Measurements from ENCODE around the gene TMEM97. TPM values are rescaled to one million over a fixed set of nuclear protein-coding genes. Genes with fewer than 3 reads are reported as not detected.
"Not testable (repeated sequence)": the region's sequence is repeated elsewhere in the genome, so short reads cannot be mapped to it uniquely, and the experiment has no call there.

Gene TMEM97
- total RNA-seq, 2 donors from 2014 or later = 3.2 to 3.4 TPM

DNA sequence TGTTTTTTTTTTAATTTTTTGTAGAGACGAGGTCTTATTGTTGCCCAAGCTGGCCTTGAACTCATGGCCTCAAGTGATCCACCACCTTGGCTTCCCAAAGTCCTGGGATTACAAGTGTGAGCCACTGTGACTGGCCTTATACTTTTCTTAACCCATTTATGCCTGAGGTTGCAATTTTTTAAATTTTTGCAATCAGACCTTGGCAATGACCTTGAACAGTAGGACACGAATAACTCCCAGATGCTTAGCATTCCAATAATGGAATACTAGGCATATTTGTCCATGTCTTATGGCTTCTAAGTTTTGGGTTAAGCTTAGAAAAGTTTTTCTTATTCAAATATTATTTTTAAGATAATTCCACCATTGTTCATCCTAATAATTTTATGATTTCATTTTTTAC, 28.3 kb upstream of the TMEM97 start:
- Histone ChIP-seq H3K4me3 (no peak overlapping the region), H3K36me3 (no peaks in the 10 kb centered on the region), H3K27me3 (no peaks in the 10 kb centered on the region), H3K4me1 (no peaks in the 10 kb centered on the region), H3K27ac (no peak overlapping the region), H3K9me3 (no peaks in the 10 kb centered on the region)
- no peak for DNase-seq (ENCODE audit: low spot score)
- TF ChIP-seq, protein P1, sequence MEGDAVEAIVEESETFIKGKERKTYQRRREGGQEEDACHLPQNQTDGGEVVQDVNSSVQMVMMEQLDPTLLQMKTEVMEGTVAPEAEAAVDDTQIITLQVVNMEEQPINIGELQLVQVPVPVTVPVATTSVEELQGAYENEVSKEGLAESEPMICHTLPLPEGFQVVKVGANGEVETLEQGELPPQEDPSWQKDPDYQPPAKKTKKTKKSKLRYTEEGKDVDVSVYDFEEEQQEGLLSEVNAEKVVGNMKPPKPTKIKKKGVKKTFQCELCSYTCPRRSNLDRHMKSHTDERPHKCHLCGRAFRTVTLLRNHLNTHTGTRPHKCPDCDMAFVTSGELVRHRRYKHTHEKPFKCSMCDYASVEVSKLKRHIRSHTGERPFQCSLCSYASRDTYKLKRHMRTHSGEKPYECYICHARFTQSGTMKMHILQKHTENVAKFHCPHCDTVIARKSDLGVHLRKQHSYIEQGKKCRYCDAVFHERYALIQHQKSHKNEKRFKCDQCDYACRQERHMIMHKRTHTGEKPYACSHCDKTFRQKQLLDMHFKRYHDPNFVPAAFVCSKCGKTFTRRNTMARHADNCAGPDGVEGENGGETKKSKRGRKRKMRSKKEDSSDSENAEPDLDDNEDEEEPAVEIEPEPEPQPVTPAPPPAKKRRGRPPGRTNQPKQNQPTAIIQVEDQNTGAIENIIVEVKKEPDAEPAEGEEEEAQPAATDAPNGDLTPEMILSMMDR (IDR thresholded peaks at IDR 0.05) = no peak

- H3K27ac ChIP-seq = no peak overlapping the region
- H3K4me3 ChIP-seq = no peak overlapping the region
- H3K9me3 ChIP-seq = no peaks in the 10 kb centered on the region
- TF ChIP-seq, protein P1 (IDR thresholded peaks at IDR 0.05) = no peak
- no peaks in the 10 kb centered on the region for H3K27me3 ChIP-seq
- no peaks in the 10 kb centered on the region for H3K36me3 ChIP-seq
- no peak for DNase-seq (ENCODE audit: low spot score)
- H3K4me1 ChIP-seq = no peaks in the 10 kb centered on the region
Measured at GRCh38 chr17:28291780-28292330, 27.1 kb upstream of the TMEM97 start.

DNA sequence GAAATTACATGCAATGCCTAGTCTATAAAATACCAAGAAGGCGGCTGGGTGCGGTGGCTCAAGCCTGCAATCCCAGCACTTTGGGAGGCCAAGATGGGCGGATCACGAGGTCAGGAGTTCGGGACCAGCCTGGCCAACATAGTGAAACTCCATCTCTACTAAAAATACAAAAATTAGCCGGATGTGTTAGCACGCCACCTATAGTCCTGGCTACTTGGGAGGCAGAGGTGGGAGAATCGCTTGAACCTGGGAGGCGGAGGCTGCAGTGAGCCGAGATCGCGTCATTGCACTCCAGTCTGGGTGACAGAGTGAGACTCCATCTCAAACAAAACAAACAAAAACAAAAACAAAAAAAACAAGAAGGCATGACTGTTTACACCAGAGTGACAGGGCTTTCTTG, 26.1 kb upstream of the TMEM97 start:
- H3K27ac ChIP-seq; H3K4me1 ChIP-seq; DNase-seq (ENCODE audit: low spot score); H3K36me3 ChIP-seq; H3K4me3 ChIP-seq; H3K9me3 ChIP-seq; H3K27me3 ChIP-seq: not testable (repeated sequence)

GRCh38 chr17:28293994-28294393, 25.0 kb upstream of the TMEM97 start:
- Histone ChIP-seq H3K4me1 (no peaks in the 10 kb centered on the region), H3K27ac (no peak overlapping the region), H3K27me3 (no peaks in the 10 kb centered on the region), H3K9me3 (no peaks in the 10 kb centered on the region), H3K36me3 (no peaks in the 10 kb centered on the region), H3K4me3 (no peak overlapping the region)
- TF ChIP-seq, protein P1 (IDR thresholded peaks at IDR 0.05) = no peak
- no peak for DNase-seq (ENCODE audit: low spot score)

GRCh38 chr17:28295677-28296578, 23.1 kb upstream of the TMEM97 start:
- Histone ChIP-seq H3K36me3 (no peaks in the 10 kb centered on the region), H3K27ac (no peak overlapping the region), H3K4me3 (no peak overlapping the region), H3K27me3 (no peaks in the 10 kb centered on the region), H3K9me3 (no peaks in the 10 kb centered on the region), H3K4me1 (no peaks in the 10 kb centered on the region)
- TF ChIP-seq, protein P1 (IDR thresholded peaks at IDR 0.05) = no peak
- no peak for DNase-seq (ENCODE audit: low spot score)

DNA sequence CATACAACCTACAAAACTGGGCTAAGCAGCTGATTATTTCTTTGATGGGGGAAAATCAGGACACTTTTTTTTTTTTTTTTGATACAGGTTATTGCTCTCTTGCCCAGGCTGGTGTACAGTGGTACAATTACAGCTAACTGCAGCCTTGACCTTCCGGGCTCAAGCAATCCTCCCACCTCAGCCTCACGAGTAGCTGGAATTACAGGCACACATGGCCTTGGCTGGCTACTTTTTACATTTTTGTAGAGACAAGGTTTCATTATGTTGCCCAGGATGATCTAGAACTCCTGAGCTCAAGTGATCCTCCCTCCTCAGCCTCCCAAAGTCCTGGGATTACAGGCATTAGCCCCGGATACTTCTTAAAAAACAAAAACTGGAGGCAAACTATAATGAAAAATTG, 20.6 kb upstream of the TMEM97 start:
- no peaks in the 10 kb centered on the region for H3K36me3 ChIP-seq
- DNase-seq (ENCODE audit: low spot score) = no peak
- no peak overlapping the region for H3K27ac ChIP-seq
- H3K4me3 ChIP-seq = no peak overlapping the region
- H3K27me3 ChIP-seq = no peaks in the 10 kb centered on the region
- H3K4me1 ChIP-seq = no peaks in the 10 kb centered on the region
- TF ChIP-seq, protein P1 (IDR thresholded peaks at IDR 0.05) = no peak
- no peaks in the 10 kb centered on the region for H3K9me3 ChIP-seq

Data from right atrium auricular region (tissue), 2 donors.